Ishikawa (cell line): ENCODE measurements around the gene UBL4A.

Experiments used
- CEBPB ChIP-seq: IDR thresholded peaks from 2 replicates; pipeline ENCODE4 v1.6.1; 2012
- CREB1 ChIP-seq: IDR thresholded peaks from 2 replicates; pipeline ENCODE4 v1.6.1; 2012; ENCODE audit warnings: low read depth
- EGR1 ChIP-seq: IDR thresholded peaks from 2 replicates; pipeline ENCODE4 v1.6.1; 2012
- EP300 ChIP-seq: IDR thresholded peaks from 2 replicates; pipeline ENCODE4 v1.6.1; 2012; ENCODE audit warnings: borderline replicate concordance
- FOXM1 ChIP-seq: IDR thresholded peaks from 2 replicates; pipeline ENCODE4 v1.6.1; 2012; ENCODE audit warnings: low read depth, borderline replicate concordance
- MAX ChIP-seq: IDR thresholded peaks from 2 replicates; pipeline ENCODE4 v1.6.1; 2012
- NFIC ChIP-seq: IDR thresholded peaks from 2 replicates; pipeline ENCODE4 v1.6.1; 2012
- RAD21 ChIP-seq: IDR thresholded peaks from 2 replicates; pipeline ENCODE4 v1.6.1; 2012; ENCODE audit warnings: low read depth
- TAF1 ChIP-seq: IDR thresholded peaks from 2 replicates; pipeline ENCODE4 v1.6.1; 2012; ENCODE audit warnings: low read depth, mild to moderate bottlenecking
- TCF12 ChIP-seq: IDR thresholded peaks from 2 replicates; pipeline ENCODE4 v1.6.1; 2012; ENCODE audit warnings: low read depth
- TEAD4 ChIP-seq: IDR thresholded peaks from 2 replicates; pipeline ENCODE4 v1.6.1; 2012
- YY1 ChIP-seq: IDR thresholded peaks from 2 replicates; pipeline ENCODE4 v1.6.1; 2012; ENCODE audit warnings: low read depth
- ZBTB7A ChIP-seq: IDR thresholded peaks from 2 replicates; pipeline ENCODE4 v1.6.1; 2012; ENCODE audit warnings: low read depth
- TF ChIP-seq, protein P1 (sequence below): IDR thresholded peaks from 2 replicates; pipeline ENCODE4 v1.6.1; 2012
- TF ChIP-seq, protein P2 (sequence below): IDR thresholded peaks from 2 replicates; pipeline ENCODE4 v1.6.1; 2012; ENCODE audit warnings: low read depth, mild to moderate bottlenecking

Gene UBL4A

GRCh38 chrX:154462396-154462795, 24.0 kb downstream of the UBL4A start:
- TF ChIP-seq EP300 (no peak), NFIC (no peak), TCF12 (no peak), CEBPB (no peak), YY1 (no peak), ZBTB7A (no peak), CREB1 (no peak), EGR1 (no peak), RAD21 (no peak), MAX (no peak), TAF1 (no peak), FOXM1 (no peak), TEAD4 (no peak)
- TF ChIP-seq, protein P1, sequence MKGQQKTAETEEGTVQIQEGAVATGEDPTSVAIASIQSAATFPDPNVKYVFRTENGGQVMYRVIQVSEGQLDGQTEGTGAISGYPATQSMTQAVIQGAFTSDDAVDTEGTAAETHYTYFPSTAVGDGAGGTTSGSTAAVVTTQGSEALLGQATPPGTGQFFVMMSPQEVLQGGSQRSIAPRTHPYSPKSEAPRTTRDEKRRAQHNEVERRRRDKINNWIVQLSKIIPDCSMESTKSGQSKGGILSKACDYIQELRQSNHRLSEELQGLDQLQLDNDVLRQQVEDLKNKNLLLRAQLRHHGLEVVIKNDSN: no peak
- TF ChIP-seq, protein P2, sequence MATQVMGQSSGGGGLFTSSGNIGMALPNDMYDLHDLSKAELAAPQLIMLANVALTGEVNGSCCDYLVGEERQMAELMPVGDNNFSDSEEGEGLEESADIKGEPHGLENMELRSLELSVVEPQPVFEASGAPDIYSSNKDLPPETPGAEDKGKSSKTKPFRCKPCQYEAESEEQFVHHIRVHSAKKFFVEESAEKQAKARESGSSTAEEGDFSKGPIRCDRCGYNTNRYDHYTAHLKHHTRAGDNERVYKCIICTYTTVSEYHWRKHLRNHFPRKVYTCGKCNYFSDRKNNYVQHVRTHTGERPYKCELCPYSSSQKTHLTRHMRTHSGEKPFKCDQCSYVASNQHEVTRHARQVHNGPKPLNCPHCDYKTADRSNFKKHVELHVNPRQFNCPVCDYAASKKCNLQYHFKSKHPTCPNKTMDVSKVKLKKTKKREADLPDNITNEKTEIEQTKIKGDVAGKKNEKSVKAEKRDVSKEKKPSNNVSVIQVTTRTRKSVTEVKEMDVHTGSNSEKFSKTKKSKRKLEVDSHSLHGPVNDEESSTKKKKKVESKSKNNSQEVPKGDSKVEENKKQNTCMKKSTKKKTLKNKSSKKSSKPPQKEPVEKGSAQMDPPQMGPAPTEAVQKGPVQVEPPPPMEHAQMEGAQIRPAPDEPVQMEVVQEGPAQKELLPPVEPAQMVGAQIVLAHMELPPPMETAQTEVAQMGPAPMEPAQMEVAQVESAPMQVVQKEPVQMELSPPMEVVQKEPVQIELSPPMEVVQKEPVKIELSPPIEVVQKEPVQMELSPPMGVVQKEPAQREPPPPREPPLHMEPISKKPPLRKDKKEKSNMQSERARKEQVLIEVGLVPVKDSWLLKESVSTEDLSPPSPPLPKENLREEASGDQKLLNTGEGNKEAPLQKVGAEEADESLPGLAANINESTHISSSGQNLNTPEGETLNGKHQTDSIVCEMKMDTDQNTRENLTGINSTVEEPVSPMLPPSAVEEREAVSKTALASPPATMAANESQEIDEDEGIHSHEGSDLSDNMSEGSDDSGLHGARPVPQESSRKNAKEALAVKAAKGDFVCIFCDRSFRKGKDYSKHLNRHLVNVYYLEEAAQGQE: no peak

DNA sequence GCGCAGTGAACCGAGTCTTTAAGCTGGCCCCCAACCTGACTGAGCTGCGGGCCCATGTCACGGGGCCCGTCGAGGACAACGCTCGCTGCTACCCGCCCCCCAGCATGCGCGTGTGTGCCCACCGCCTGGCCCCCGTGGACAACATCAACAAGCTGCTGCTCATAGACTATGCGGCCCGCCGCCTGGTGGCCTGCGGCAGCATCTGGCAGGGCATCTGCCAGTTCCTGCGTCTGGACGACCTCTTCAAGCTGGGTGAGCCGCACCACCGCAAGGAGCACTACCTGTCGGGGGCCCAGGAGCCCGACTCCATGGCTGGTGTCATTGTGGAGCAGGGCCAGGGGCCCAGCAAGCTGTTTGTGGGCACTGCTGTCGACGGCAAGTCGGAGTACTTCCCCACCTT, 26.1 kb downstream of the UBL4A start:
- TF ChIP-seq RAD21: no peak
- no peak for TF ChIP-seq ZBTB7A
- TF ChIP-seq FOXM1: no peak
- no peak for TF ChIP-seq YY1
- TF ChIP-seq NFIC: no peak
- no peak for TF ChIP-seq EGR1
- TF ChIP-seq, protein P1: no peak

DNA sequence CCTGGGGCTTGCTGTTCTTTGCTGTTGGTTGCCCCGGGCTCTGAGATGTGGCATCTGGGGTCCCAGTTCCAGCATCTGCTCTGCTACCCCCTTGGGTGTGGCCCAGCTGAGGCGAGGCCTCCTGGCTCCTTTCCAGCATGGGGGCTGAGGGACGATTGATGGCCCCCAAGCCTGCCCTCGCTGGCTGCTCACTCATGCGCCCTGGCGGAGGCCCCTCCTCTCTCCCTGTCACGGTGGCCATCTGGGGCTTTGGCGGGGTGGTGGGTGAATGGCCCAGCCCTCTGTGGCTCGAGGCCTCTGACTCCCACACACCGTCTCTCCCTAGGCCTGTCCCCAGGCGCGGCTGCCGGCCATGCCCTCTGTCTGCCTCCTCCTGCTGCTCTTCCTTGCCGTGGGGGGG, 26.6 kb downstream of the UBL4A start:
- TF ChIP-seq ZBTB7A (no peak), MAX (no peak), TCF12 (no peak), YY1 (no peak)

DNA sequence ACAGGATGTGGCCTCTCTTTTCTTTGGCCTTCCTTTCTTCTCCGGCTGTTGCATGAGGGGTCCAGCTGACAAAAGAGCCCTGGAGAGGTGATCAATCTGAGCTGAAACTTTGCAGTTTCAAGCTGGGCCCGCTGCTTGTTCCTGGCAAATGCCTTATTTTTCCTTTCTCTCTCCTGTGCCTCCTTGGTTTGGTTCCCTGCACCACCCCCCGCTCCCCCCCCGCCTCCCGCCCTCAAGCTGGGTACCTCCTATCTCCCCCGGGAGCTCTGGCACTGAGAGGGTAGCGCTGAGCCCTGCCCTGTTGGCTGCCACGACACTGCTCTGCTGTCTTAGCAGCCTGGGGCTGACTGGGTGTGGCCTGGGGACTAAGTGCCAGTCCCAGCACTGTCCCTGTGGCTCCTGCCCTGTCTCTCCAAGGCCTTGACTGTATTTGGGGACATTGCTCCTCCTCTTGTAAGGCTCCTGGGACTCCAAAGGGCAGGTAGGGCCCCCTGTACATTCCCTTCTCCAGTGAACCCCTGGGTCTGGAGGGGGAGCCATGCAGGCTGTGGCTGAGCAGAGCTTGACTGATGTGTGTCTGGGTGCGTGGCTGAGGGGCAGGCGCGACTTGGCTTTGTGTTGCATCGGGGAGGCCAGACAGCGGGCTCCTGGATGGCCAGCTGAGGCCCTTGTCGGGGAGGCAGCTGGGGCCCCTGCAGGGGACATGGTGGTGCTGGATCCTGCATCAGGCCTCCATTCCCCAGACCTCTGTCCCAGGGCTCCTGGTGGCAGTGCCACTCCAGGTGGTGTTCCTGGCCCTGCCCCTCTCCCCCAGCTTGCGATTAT, 27.2 kb downstream of the UBL4A start:
- TF ChIP-seq, protein P2: no peak
- no peak for TF ChIP-seq TAF1
- no peak for TF ChIP-seq ZBTB7A
- no peak for TF ChIP-seq MAX
- TF ChIP-seq RAD21: no peak
- no peak for TF ChIP-seq TCF12
- no peak for TF ChIP-seq TEAD4
- TF ChIP-seq FOXM1: no peak
- no peak for TF ChIP-seq CEBPB
- TF ChIP-seq NFIC: no peak
- TF ChIP-seq CREB1: no peak
- TF ChIP-seq, protein P1: no peak
- no peak for TF ChIP-seq EP300
- TF ChIP-seq EGR1: no peak
- no peak for TF ChIP-seq YY1

DNA sequence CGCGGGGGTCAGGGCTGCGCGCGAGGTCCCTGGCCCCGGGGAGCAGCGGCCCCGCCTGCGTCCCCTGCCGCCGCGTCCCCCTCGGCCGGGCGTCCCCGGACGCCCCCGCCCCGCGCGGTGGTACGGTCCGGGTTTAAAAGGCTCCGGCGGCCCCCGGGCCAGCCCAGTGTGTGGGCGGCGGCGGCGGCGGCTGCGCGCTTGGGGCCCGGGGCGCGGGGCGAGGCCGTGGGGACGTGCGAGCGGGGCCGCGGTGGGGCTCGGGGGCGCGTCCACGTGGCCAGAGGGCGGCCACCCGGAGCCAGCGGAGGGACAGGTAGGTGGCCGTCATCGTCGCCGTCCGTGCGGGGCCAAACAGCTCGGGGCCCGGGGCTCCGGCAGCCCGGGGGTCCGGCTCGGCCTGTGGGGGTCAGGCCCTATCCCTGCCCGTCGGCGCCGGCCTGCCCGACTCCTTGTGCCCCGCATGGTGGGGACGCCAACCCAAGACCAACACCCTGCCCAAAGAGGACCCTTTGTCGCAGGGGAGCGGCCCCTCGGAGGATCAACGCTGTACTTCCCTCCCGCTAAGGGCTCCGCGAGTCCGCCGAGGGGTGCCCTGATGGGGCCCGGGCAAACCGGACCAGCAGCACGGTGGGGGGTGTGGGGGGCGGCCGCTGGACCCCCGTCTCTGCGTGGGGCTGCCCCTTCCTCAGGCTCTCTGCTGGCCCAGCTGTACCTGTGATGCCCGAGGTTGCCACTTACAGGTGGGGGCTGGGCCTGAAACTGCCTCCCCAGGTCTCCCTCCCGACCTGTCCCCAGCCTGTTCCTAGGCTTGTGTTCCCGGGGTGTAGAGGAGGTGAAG, 28.1 kb downstream of the UBL4A start, which contains the start of gene PLXNA3:
Gene PLXNA3, plus strand, starts transcription at position 166 of the 838 bp plus-strand sequence. CDS start 1,903 bp downstream, outside the sequence.
- TF ChIP-seq EGR1 (peak; percentile 79), MAX (0 out of 2 replicates have a peak, but pooled peaks have one; percentile 15), TEAD4 (no peak), ZBTB7A (0 out of 2 replicates have a peak, but pooled peaks have one; percentile 50)
